Measurements from ENCODE around the gene PRSS21.

DNA sequence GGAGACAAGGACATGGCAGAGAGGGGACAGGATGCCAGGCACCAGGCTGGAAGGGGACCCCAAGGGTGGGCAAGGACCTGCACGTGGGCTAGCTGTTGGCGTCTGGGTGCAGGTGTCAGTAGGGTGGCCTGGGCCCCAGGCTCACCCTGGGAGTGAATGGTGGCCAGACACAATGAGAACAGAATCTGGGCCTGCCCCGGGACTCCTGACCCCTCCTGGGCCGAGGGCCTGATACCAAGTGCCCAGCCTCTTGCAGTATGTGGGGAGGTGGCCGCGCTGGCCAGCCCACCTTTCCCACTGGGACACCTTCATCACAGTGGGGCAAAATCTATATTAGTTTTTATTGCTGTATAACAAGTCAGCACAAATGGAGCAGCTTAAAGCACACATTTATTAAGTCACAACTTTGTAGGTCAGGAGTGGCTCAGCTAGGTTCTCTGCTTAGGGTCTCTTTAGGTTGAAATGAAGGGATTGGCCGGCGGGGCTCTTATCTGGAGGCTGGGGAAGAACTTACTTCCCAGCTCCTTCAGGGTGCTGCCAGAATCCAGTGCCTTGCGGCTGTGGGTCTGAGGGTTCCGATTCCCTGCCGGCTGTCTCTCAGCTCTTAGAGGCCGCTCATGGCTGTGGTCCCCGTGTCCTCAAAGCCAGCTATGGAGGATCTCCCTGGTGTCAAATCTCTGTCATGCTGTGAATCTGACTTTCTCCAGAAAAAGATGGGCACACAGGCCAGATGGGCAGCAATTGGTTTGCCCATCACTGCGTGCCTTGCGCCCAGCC is 33.3 kb upstream of the PRSS21 start:
- TF ChIP-seq CTCF (IDR thresholded peaks at IDR 0.05; ENCODE audit: low read depth, low read length) = no peak
- no peak for TF ChIP-seq EZH2phosphoT487 (IDR thresholded peaks at IDR 0.05; ENCODE audit: low read depth)
